A673 (cell line): Measurements from ENCODE around the gene TMSB4Y. TPM values are rescaled to one million over a fixed set of nuclear protein-coding genes. Genes with fewer than 3 reads are reported as not detected.

Experiments
- BruUV-seq: library from RNA; stranded (reverse); fragments of 400-500 nt; replicated peaks from 2 replicates; lab custom pipeline; 2021; lab: Mats Ljungman, UMichigan
- CTCF ChIA-PET: fragments of 300-600 bp; sonication (Branson Sonifier 250); formaldehyde crosslinking; loops from one replicate; lab custom pipeline; 2022; ENCODE audit warnings: antibody characterized with exemption; lab: Charles Lee
- POLR2A ChIA-PET: fragments of 300-600 bp; sonication (Branson Sonifier 250); formaldehyde crosslinking; loops from one replicate; lab custom pipeline; 2022; ENCODE audit warnings: antibody characterized with exemption; ENCODE audit not compliant: low non-redundant PET; lab: Charles Lee
- DNase-seq: peaks from one replicate; pipeline ENCODE4 v3.0.0-alpha.2; 2015; ENCODE audit warnings: low spot score
- H3K27ac ChIP-seq: fragments of 200-600 bp; sonication (generic); 2 replicates; pipeline ENCODE4 v1.5.1; 2016; ENCODE audit warnings: mixed run types, low read depth, mild to moderate bottlenecking, mixed read lengths, antibody characterized with exemption, low read length; ENCODE audit not compliant: poor library complexity, severe bottlenecking
- H3K27me3 ChIP-seq: fragments of 200-600 bp; sonication (generic); replicated peaks from 2 replicates; pipeline ENCODE4 v1.6.1; 2017; ENCODE audit warnings: mixed run types, low read depth, mild to moderate bottlenecking, mixed read lengths, antibody characterized with exemption, low read length; ENCODE audit not compliant: insufficient read depth, poor library complexity
- H3K36me3 ChIP-seq: fragments of 200-600 bp; sonication (generic); 2 replicates; pipeline ENCODE4 v1.6.1; 2016; ENCODE audit warnings: mixed run types, mild to moderate bottlenecking, mixed read lengths, antibody characterized with exemption, low read length; ENCODE audit not compliant: insufficient read depth, poor library complexity, severe bottlenecking
- H3K4me1 ChIP-seq: fragments of 200-600 bp; sonication (generic); 2 replicates; pipeline ENCODE4 v1.6.1; 2017; ENCODE audit warnings: mixed run types, mild to moderate bottlenecking, mixed read lengths, antibody characterized with exemption, low read length; ENCODE audit not compliant: insufficient read depth, poor library complexity, severe bottlenecking
- H3K4me3 ChIP-seq: fragments of 200-600 bp; sonication (generic); 2 replicates; pipeline ENCODE4 v1.5.1; 2016; ENCODE audit warnings: low read depth, mixed run types, mild to moderate bottlenecking, mixed read lengths, low read length; ENCODE audit not compliant: poor library complexity, severe bottlenecking
- H3K9me3 ChIP-seq: fragments of 200-600 bp; sonication (generic); 2 replicates; pipeline ENCODE4 v1.6.1; 2016; ENCODE audit warnings: mixed run types, low read depth, mild to moderate bottlenecking, mixed read lengths, antibody characterized with exemption, low read length; ENCODE audit not compliant: poor library complexity, severe bottlenecking
- EZH2 ChIP-seq: fragments of 200-600 bp; sonication (generic); IDR thresholded peaks from 2 replicates; pipeline ENCODE4 v1.6.1; 2017; ENCODE audit warnings: borderline replicate concordance, low read depth, mild to moderate bottlenecking, mixed read lengths, antibody characterized with exemption, low read length; ENCODE audit not compliant: poor library complexity, severe bottlenecking
- intact Hi-C: fragments of 100-400 bp; cut with micrococcal nuclease; formaldehyde crosslinking; loops from one replicate; pipeline ENCODE4 v1.10.0; 2022; ENCODE audit not compliant: unreplicated experiment
- total RNA-seq: library from RNA; stranded (reverse); gene quantifications from 2 replicates; pipeline ENCODE4 v1.2.3, GENCODE V29; 2021
- TF ChIP-seq, protein P1 (sequence below): fragments of 300-800, 200-600 bp; sonication (generic); conservative IDR thresholded peaks from 2 replicates; pipeline ENCODE4 v1.5.1; 2017; ENCODE audit warnings: low read depth, mild to moderate bottlenecking, antibody characterized with exemption, low read length, moderate library complexity, mixed read lengths

TMSB4Y gene
- total RNA-seq, 1 experiment from 2014 or later = not detected

DNA sequence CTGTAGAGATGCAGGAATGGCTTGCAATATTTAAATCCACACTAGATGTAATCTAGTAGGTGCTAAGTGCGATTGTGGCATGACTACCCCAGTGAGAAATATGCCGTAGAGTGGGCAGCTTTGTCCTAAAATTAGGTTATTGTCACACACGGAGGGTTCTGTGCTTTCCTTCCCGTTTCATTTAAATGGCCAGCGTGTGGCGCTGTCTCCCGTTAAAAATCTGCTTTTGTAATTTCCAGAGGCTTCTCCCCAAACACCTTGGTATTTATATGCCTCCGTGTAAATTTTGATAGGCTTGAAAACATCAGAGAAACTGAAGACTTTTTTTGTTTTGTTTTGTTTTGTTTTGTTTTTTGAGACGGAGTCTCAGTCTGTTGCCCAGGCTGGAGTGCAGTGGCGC, 34.9 kb downstream of the TMSB4Y start:
- no peaks in the 10 kb centered on the region for H3K27me3 ChIP-seq
- BruUV-seq = no TSS peak
- intact Hi-C loops = no loop called here
- no peak overlapping the region for H3K4me3 ChIP-seq
- H3K27ac ChIP-seq = no peak overlapping the region
- H3K9me3 ChIP-seq = no peaks in the 10 kb centered on the region
- POLR2A ChIA-PET = no interaction called here
- no peak for DNase-seq
- TF ChIP-seq, protein P1, sequence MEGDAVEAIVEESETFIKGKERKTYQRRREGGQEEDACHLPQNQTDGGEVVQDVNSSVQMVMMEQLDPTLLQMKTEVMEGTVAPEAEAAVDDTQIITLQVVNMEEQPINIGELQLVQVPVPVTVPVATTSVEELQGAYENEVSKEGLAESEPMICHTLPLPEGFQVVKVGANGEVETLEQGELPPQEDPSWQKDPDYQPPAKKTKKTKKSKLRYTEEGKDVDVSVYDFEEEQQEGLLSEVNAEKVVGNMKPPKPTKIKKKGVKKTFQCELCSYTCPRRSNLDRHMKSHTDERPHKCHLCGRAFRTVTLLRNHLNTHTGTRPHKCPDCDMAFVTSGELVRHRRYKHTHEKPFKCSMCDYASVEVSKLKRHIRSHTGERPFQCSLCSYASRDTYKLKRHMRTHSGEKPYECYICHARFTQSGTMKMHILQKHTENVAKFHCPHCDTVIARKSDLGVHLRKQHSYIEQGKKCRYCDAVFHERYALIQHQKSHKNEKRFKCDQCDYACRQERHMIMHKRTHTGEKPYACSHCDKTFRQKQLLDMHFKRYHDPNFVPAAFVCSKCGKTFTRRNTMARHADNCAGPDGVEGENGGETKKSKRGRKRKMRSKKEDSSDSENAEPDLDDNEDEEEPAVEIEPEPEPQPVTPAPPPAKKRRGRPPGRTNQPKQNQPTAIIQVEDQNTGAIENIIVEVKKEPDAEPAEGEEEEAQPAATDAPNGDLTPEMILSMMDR = no peak
- TF ChIP-seq EZH2 = no peak
- no peaks in the 10 kb centered on the region for H3K36me3 ChIP-seq
- no peaks in the 10 kb centered on the region for H3K4me1 ChIP-seq
- CTCF ChIA-PET = no interaction called here

- Histone ChIP-seq H3K4me3 (no peak overlapping the region), H3K27me3 (no peaks in the 10 kb centered on the region), H3K36me3 (no peaks in the 10 kb centered on the region), H3K27ac (no peak overlapping the region), H3K4me1 (no peaks in the 10 kb centered on the region), H3K9me3 (no peaks in the 10 kb centered on the region)
- no peak for TF ChIP-seq EZH2
- TF ChIP-seq, protein P1 = no peak
- POLR2A ChIA-PET = no interaction called here
- intact Hi-C loops = no loop called here
- CTCF ChIA-PET = no interaction called here
- BruUV-seq = no TSS peak
- DNase-seq = no peak
Observed at GRCh38 chrY:13751289-13752071, 47.8 kb downstream of the TMSB4Y start.

DNA sequence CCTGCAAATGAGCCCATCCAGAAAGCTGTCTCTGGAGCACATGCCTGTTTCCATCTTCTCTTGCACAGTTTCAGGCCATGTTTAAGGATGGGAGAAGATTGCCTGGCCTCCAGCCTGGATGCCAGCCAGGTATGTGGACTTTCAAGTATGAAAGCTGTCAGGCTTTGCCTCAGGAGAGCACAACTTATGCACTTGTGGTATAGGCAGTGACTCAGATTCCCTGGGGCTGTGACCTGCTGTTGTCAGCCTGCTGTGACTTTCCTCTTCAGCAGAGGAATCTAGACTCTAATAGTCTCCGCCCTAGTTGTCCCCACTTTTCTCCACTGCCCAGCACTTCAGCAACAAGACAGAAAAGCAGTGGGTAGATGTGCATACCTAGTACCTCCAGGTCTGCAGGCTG, 51.0 kb downstream of the TMSB4Y start:
- Histone ChIP-seq H3K4me3 (no peak overlapping the region), H3K27me3 (no peaks in the 10 kb centered on the region)

More for the DNA sequence above, 51.0 kb downstream of the TMSB4Y start:
- intact Hi-C loops = no loop called here
- H3K27ac ChIP-seq = no peak overlapping the region
- ChIA-PET CTCF (no interaction called here), POLR2A (no interaction called here)
- no peak for DNase-seq
- TF ChIP-seq, protein P1 = no peak
- no peak for TF ChIP-seq EZH2
- no peaks in the 10 kb centered on the region for H3K4me1 ChIP-seq
- H3K9me3 ChIP-seq = no peaks in the 10 kb centered on the region
- BruUV-seq = no TSS peak
- no peaks in the 10 kb centered on the region for H3K36me3 ChIP-seq

Other genes starting within 250 kb of the TMSB4Y start
- gene UTY, start 223.9 kb upstream of the TMSB4Y start, total RNA-seq = not detected in 2 replicates